K562 (cell line): ENCODE measurements around the gene CENPQ. TPM values are rescaled to one million over a fixed set of nuclear protein-coding genes. Genes with fewer than 3 reads are reported as not detected.

Experiments used
- ATAC-seq: fragments of 200-7000 bp; cut with Tn5 transposase; 3 replicates; pipeline ENCODE4 v1.9.1; 2020; ENCODE audit warnings: moderate library complexity
- BruUV-seq: library from RNA; stranded (reverse); fragments of 400-500 nt; replicated peaks from 2 replicates; lab custom pipeline; 2021; lab: Mats Ljungman, UMichigan
- CTCF ChIA-PET: fragments of 300-600 bp; formaldehyde crosslinking; extraction: SDS; loops from one replicate; lab custom pipeline; 2021; ENCODE audit warnings: low intra/inter-chr PET ratio; lab: Yijun Ruan, JAX
- POLR2A ChIA-PET: fragments of 300-600, 350-650 bp; sonication (Branson Sonifier 250); formaldehyde crosslinking; extraction: SDS; loops from one replicate; lab custom pipeline; 2021; ENCODE audit warnings: antibody characterized with exemption, inconsistent platforms; lab: Yijun Ruan, JAX
- DNase-seq, 4 experiments: peaks; one replicate each; pipeline versions ENCODE4 v3.0.0 to v3.0.0-alpha.2; 2011 to 2018; ENCODE audit warnings: low spot score in 3 of 4, mixed read lengths in 3 of 4; ENCODE audit errors: extremely low read depth in 1 of 4
- FAIRE-seq: peaks from 2 replicates; lab custom pipeline; 2011; peaks lifted over from hg19 to GRCh38; lab: Jason Lieb, UNC
- H2AFZ ChIP-seq: 2 replicates; pipeline ENCODE4 v1.6.0; 2011; ENCODE audit warnings: low read depth, low read length, control low read depth, inconsistent platforms
- H3K27ac ChIP-seq: fragments of 200-600 bp; 3 replicates; pipeline ENCODE4 v1.8.0; 2011; ENCODE audit warnings: low read depth, mild to moderate bottlenecking, control low read depth, inconsistent platforms, low read length, moderate library complexity, mixed read lengths; ENCODE audit errors: extremely low read depth
- H3K27me3 ChIP-seq, 2 experiments: fragments of 300-600 bp in 1 of 2; 2 replicates in 1 of 2; 3 replicates in 1 of 2; pipeline versions ENCODE4 v1.6.0 to v1.8.0; 2011; ENCODE audit warnings: inconsistent platforms in 2 of 2, low read length in 2 of 2, mild to moderate bottlenecking in 1 of 2, mixed read lengths in 1 of 2, moderate library complexity in 1 of 2; ENCODE audit not compliant: control insufficient read depth in 2 of 2, insufficient read depth in 2 of 2
- H3K36me3 ChIP-seq: fragments of 300-600 bp; 3 replicates; pipeline ENCODE4 v1.8.0; 2011; ENCODE audit warnings: mild to moderate bottlenecking, low read length, inconsistent platforms; ENCODE audit not compliant: control insufficient read depth, insufficient read depth
- H3K4me1 ChIP-seq, 2 experiments: fragments of 200-600 bp in 1 of 2; replicated peaks in 1 of 2; 2 replicates in 1 of 2; 3 replicates in 1 of 2; pipeline versions ENCODE4 v1.5.1 to v1.8.0; 2011; ENCODE audit warnings: inconsistent platforms in 2 of 2, low read length in 2 of 2, mild to moderate bottlenecking in 1 of 2, mixed read lengths in 1 of 2, moderate library complexity in 1 of 2; ENCODE audit not compliant: control insufficient read depth in 2 of 2, insufficient read depth in 2 of 2
- H3K4me2 ChIP-seq: 2 replicates; pipeline ENCODE4 v1.6.1; 2011; ENCODE audit warnings: low read length, control low read depth, inconsistent platforms, mixed read lengths; ENCODE audit not compliant: insufficient read depth
- H3K4me3 ChIP-seq: fragments of 200-600 bp; sonication (generic), shearing (Covaris generic); 2 replicates; pipeline ENCODE4 v1.5.1; 2016; ENCODE audit warnings: control low read depth, inconsistent platforms
- H3K79me2 ChIP-seq: fragments of 200-600 bp; 3 replicates; pipeline ENCODE4 v1.8.0; 2011; ENCODE audit warnings: low read length, inconsistent platforms; ENCODE audit not compliant: control insufficient read depth, insufficient read depth
- H3K9ac ChIP-seq, 2 experiments: 2 replicates each; pipeline versions ENCODE4 v1.6.0 to v1.6.1; 2011; ENCODE audit warnings: low read depth in 2 of 2, low read length in 2 of 2, control low read depth in 1 of 2, inconsistent platforms in 1 of 2, mild to moderate bottlenecking in 1 of 2, mixed read lengths in 1 of 2; ENCODE audit not compliant: insufficient read depth in 1 of 2
- H3K9me1 ChIP-seq: one replicate; pipeline ENCODE4 v1.6.0; 2011; ENCODE audit warnings: inconsistent platforms, mild to moderate bottlenecking, low read length, moderate library complexity; ENCODE audit not compliant: control insufficient read depth, insufficient read depth
- H3K9me3 ChIP-seq: replicated peaks from 2 replicates; pipeline ENCODE4 v1.5.1; 2011; ENCODE audit warnings: low read depth, low read length, inconsistent platforms; ENCODE audit not compliant: control insufficient read depth, insufficient read depth
- H4K20me1 ChIP-seq: replicated peaks from 2 replicates; pipeline ENCODE4 v1.6.1; 2011; ENCODE audit warnings: low read length, inconsistent platforms, mixed read lengths; ENCODE audit not compliant: control insufficient read depth, insufficient read depth
- CXXC5 ChIP-seq: fragments of 250-450 bp; sonication (Bioruptor Pico); IDR thresholded peaks from 2 replicates; pipeline ENCODE4 v1.8.0; 2022; ENCODE audit warnings: inconsistent platforms, mild to moderate bottlenecking, moderate library complexity
- FOXK2 ChIP-seq, 2 experiments: fragments of 450-650 bp; IDR thresholded peaks in 1 of 2; conservative IDR thresholded peaks in 1 of 2; 2 replicates each; pipeline ENCODE4 v1.6.1; 2016; ENCODE audit warnings: low read depth in 2 of 2, mild to moderate bottlenecking in 1 of 2
- HDAC3 ChIP-seq: fragments of 450-650 bp; IDR thresholded peaks from 2 replicates; pipeline ENCODE4 v1.6.1; 2018; ENCODE audit warnings: borderline replicate concordance, mild to moderate bottlenecking, moderate library complexity; ENCODE audit not compliant: partially characterized antibody
- KDM2B ChIP-seq: fragments of 250-450 bp; sonication (Bioruptor Pico); IDR thresholded peaks from 2 replicates; pipeline ENCODE4 v1.8.0; 2021; ENCODE audit warnings: mild to moderate bottlenecking, moderate library complexity
- MAZ ChIP-seq, 2 experiments: fragments of 450-650 bp in 1 of 2; sonication (generic) in 1 of 2; formaldehyde crosslinking; IDR thresholded peaks in 1 of 2; conservative IDR thresholded peaks in 1 of 2; 2 replicates each; pipeline versions ENCODE4 v1.4.0 to v1.5.0; 2020; ENCODE audit warnings: mild to moderate bottlenecking in 1 of 2, missing genetic modification reagents in 1 of 2
- MYNN ChIP-seq, 2 experiments: sonication (generic); formaldehyde crosslinking in 1 of 2; IDR thresholded peaks; 2 replicates each; pipeline versions ENCODE4 v1.5.0 to v1.6.1; 2016 to 2020; ENCODE audit warnings: antibody characterized with exemption in 1 of 2, missing genetic modification reagents in 1 of 2
- NR2C2 ChIP-seq, 2 experiments: fragments of 200-800 bp in 1 of 2; sonication (Bioruptor generic) in 1 of 2; sonication (generic) in 1 of 2; formaldehyde crosslinking in 1 of 2; IDR thresholded peaks; 2 replicates each; pipeline versions ENCODE4 v1.6.1 to v1.8.0; 2016 to 2022; ENCODE audit warnings: mild to moderate bottlenecking in 1 of 2, missing compliant biosample characterization in 1 of 2, missing genetic modification characterization in 1 of 2, missing genetic modification reagents in 1 of 2
- RBM17 ChIP-seq: fragments of 200-400 bp; formaldehyde crosslinking; IDR thresholded peaks from 2 replicates; pipeline ENCODE4 v1.6.1; 2017; ENCODE audit warnings: low read depth, mild to moderate bottlenecking, low read length, borderline replicate concordance
- SREBF1 ChIP-seq: fragments of 150-350 bp; IDR thresholded peaks from 2 replicates; pipeline ENCODE4 v1.6.1; 2014; ENCODE audit warnings: antibody characterized with exemption, low read depth, low read length, borderline replicate concordance
- STAT5A ChIP-seq: IDR thresholded peaks from 2 replicates; pipeline ENCODE4 v1.6.1; 2012; ENCODE audit warnings: low read length, inconsistent platforms, borderline replicate concordance
- TARDBP ChIP-seq: fragments of 450-650 bp; IDR thresholded peaks from 2 replicates; pipeline ENCODE4 v1.6.1; 2016
- WGBS: fragments of 100-300 bp; shearing (Covaris generic); methylation state at CpG from one replicate; pipeline ENCODE4 v1.1.6; 2016; ENCODE audit warnings: low coverage, mixed read lengths; ENCODE audit not compliant: insufficient coverage; ENCODE audit errors: missing lambda C conversion rate; 5-methylcytosine and 5-hydroxymethylcytosine counted together
- in situ Hi-C: fragments of 300-500 bp; cut with MboI; formaldehyde crosslinking; loops from 4 replicates; pipeline ENCODE4 v1.15.0; 2018; ENCODE audit warnings: inconsistent platforms, mixed read lengths
- intact Hi-C: fragments of 100-400 bp; cut with micrococcal nuclease; formaldehyde crosslinking; loops from 2 replicates; pipeline ENCODE4 v1.14.2; 2022
- polyA plus RNA-seq, 8 experiments: library from polyadenylated mRNA; depleted of rRNA in 4 of 8; stranded (reverse) in 5 of 8; unstranded in 3 of 8; fragments of >200 nt; fragmentation: Nextera tagmentation in 2 of 8; fragmentation: Illumina TruSeq in 1 of 8; extraction: Ambion mirVana in 2 of 8; extraction: Trizol in 1 of 8; gene quantifications; 2 replicates each; pipeline versions ENCODE4 v1.2.1 to v1.2.3, GENCODE V29; 2011 to 2014; ENCODE audit warnings: inconsistent platforms in 1 of 8, missing spikeins in 1 of 8
- total RNA-seq, 7 experiments: library from RNA; depleted of rRNA in 6 of 7; stranded (reverse); fragments of >200 nt in 6 of 7; fragmentation: Illumina TruSeq in 2 of 7; extraction: Trizol in 2 of 7; gene quantifications; 2 replicates each; pipeline versions ENCODE4 v1.2.1 to v1.2.3, GENCODE V29; 2011 to 2021; ENCODE audit warnings: low replicate concordance in 1 of 7
- TF ChIP-seq, protein P1 (sequence below): fragments of 250-450 bp; sonication (Bioruptor Pico); IDR thresholded peaks from 2 replicates; pipeline ENCODE4 v1.8.0; 2022; ENCODE audit warnings: inconsistent platforms, mild to moderate bottlenecking, moderate library complexity, borderline replicate concordance
- TF ChIP-seq, protein P2 (sequence below): fragments of 450-650 bp; formaldehyde crosslinking; IDR thresholded peaks from 2 replicates; pipeline ENCODE4 v1.4.0; 2022; ENCODE audit warnings: missing genetic modification characterization
- TF ChIP-seq, protein P3 (sequence below): fragments of 250-450 bp; sonication (Bioruptor Pico); IDR thresholded peaks from 2 replicates; pipeline ENCODE4 v1.4.0; 2020; ENCODE audit warnings: mild to moderate bottlenecking

Gene CENPQ
- total and polyA plus RNA-seq, 9 of the 15 experiments (the other 6 are each of a cell fraction or from before 2014, with no cell fraction given), result 12.7 to 48.3 (median 26.4) TPM

DNA sequence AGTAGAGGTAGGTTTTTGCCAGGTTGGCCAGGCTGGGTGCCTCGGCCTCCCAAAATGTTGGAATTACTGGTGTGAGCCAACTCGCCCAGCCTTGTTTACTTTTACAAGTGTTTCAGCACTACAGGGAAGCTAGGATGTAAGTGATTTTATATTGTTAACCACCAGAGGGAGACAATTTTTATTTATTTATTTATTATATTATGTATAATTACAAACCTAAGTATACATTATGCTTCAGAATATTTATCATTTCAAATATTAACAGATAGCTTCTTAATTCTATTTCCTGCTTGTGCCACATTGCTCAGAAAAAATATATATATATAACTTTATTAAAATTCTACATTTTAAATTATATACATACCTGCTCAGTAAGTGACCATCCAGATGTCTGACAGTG is 9.9 kb upstream of the CENPQ start (continued):
- TF ChIP-seq, protein P1, sequence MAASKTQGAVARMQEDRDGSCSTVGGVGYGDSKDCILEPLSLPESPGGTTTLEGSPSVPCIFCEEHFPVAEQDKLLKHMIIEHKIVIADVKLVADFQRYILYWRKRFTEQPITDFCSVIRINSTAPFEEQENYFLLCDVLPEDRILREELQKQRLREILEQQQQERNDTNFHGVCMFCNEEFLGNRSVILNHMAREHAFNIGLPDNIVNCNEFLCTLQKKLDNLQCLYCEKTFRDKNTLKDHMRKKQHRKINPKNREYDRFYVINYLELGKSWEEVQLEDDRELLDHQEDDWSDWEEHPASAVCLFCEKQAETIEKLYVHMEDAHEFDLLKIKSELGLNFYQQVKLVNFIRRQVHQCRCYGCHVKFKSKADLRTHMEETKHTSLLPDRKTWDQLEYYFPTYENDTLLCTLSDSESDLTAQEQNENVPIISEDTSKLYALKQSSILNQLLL (CRISPR knock-in tag), result no peak
- TF ChIP-seq, protein P2, sequence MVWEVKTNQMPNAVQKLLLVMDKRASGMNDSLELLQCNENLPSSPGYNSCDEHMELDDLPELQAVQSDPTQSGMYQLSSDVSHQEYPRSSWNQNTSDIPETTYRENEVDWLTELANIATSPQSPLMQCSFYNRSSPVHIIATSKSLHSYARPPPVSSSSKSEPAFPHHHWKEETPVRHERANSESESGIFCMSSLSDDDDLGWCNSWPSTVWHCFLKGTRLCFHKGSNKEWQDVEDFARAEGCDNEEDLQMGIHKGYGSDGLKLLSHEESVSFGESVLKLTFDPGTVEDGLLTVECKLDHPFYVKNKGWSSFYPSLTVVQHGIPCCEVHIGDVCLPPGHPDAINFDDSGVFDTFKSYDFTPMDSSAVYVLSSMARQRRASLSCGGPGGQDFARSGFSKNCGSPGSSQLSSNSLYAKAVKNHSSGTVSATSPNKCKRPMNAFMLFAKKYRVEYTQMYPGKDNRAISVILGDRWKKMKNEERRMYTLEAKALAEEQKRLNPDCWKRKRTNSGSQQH (CRISPR knock-in tag), result no peak
- peak; percentile 64; a peak in 2 of 4 replicates for TF ChIP-seq FOXK2 (conservative IDR thresholded peaks at IDR 0.05 in 1 of 2, IDR thresholded peaks at IDR 0.05 in 1 of 2; ENCODE audit: low read depth in 2 of 2)

DNA sequence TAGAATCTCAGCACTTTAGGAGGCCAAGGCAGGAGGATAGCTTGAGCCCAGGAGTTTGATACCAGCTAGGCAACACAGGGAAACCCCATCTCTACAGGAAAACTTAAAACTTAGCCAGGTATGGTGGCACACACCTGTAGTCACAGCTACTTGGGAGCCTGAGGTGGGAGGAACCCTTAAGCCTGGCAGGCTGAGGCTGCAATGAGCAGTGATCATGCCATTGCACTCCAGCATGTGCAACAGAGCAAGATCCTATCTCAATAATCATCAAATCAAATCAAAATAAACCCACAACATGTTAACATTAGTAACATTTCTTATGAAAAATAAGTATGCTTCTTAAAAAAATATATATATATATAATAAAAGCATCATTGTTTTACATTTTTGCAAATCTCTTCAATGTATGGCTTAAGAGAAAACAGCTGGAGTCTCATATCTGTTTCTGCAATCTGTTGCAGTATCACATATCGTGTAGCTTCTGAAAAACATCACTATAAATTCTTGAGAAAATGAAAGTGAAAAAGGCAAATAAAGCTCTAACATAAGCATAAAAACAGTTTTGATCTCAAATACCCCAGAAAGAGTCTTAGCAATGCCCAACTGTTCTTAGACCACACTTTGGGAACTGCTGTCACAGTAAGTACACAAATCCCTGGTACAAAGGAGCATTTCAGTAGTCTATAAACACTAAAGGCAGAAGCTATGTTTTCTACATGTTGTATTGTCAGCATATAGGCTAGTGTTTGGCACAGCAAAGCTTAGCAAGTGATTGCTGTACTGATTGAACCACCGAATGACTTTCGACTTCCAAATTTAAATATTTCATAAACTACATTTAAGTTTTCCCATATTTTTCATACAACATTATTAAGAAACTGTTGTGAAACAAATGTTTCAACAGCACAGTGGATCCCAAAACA is 8.1 kb upstream of the CENPQ start:
- Histone ChIP-seq H2AFZ (no peak overlapping the region), H3K9ac (no peak overlapping the region), H3K27ac (no peak overlapping the region), H3K27me3 (no peaks in the 10 kb centered on the region), H3K4me2 (no peak overlapping the region), H3K9me3 (no peaks in the 10 kb centered on the region), H3K9me1 (no peaks in the 10 kb centered on the region), H3K4me1 (no peaks in the 10 kb centered on the region), H3K4me3 (no peak overlapping the region), H3K36me3 (peaks cover 34% of the 10 kb centered on the region), H3K79me2 (no peaks in the 10 kb centered on the region), H4K20me1 (no peaks in the 10 kb centered on the region)
- BruUV-seq, result no TSS peak
- DNase-seq (no peak), ATAC-seq (no peak), FAIRE-seq (peak; percentile 35)
- CTCF ChIA-PET, result no interaction called here
- POLR2A ChIA-PET, result interaction anchor here (0.6 to 1.2 kb wide), 2 partner anchors 12 to 279 kb away, joined by 4 read pairs; no protein-coding TSS in a partner anchor
- in situ Hi-C loops, result no loop called here
- WGBS, result 80% methylated on average over 3 of the region's 3 CpGs
- intact Hi-C loops, result loop anchor here (5.0 kb wide), 1 partner anchor 577 kb away; no protein-coding TSS in a partner anchor
- TF ChIP-seq SREBF1 (no peak), HDAC3 (no peak), MYNN (IDR thresholded peaks at IDR 0.05) (no peak), MYNN (CRISPR knock-in tag; IDR thresholded peaks at IDR 0.05) (no peak), STAT5A (no peak), CXXC5 (CRISPR knock-in tag) (no peak), NR2C2 (CRISPR knock-in tag; IDR thresholded peaks at IDR 0.05) (no peak), NR2C2 (tag; IDR thresholded peaks at IDR 0.05) (no peak), KDM2B (CRISPR knock-in tag) (no peak), TARDBP (no peak), MAZ (CRISPR knock-in tag; conservative IDR thresholded peaks at IDR 0.05 in 1 of 2, IDR thresholded peaks at IDR 0.05 in 1 of 2) (no peak), RBM17 (no peak)
- TF ChIP-seq, protein P3, sequence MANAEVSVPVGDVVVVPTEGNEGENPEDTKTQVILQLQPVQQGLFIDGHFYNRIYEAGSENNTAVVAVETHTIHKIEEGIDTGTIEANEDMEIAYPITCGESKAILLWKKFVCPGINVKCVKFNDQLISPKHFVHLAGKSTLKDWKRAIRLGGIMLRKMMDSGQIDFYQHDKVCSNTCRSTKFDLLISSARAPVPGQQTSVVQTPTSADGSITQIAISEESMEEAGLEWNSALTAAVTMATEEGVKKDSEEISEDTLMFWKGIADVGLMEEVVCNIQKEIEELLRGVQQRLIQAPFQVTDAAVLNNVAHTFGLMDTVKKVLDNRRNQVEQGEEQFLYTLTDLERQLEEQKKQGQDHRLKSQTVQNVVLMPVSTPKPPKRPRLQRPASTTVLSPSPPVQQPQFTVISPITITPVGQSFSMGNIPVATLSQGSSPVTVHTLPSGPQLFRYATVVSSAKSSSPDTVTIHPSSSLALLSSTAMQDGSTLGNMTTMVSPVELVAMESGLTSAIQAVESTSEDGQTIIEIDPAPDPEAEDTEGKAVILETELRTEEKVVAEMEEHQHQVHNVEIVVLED (CRISPR knock-in tag), result no peak
